ENCODE results near the gene NAALADL2. TPM values are rescaled to one million over a fixed set of nuclear protein-coding genes. Genes with fewer than 3 reads are reported as not detected.

NAALADL2 gene
- total and polyA plus RNA-seq, 2 of the 4 experiments (the other 2 are of a cell fraction), result 3.8 to 19.2 TPM

DNA sequence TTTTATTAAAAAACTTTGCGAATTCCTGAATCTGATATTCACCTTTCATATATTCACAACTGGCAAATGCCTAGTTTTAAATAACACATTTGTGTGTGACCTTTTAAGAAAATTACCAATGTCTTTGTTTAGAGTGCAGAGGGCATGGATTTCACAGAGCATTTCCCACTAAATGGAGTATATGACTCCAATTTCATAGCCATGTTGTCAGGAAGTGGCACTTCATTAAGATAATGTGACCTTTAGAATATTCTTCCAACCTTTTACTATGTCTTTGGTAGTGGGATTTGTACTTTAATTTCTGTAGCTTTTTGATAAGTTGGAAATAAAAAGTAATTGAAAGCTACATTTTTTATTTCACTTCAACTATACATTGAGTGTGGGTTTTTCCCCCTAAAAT is 188.7 kb downstream of the NAALADL2 start:
- BruUV-seq (replicated peaks), result no TSS peak
- no peak overlapping the region for H4K91ac ChIP-seq (ENCODE audit: insufficient read depth, low read depth, low read length)

More for the DNA sequence above, 188.7 kb downstream of the NAALADL2 start:
- Histone ChIP-seq H2BK120ac (ENCODE audit: low read depth, low read length) (no peak overlapping the region), H3K27ac (ENCODE audit: insufficient read depth, low read length) (no peak overlapping the region), H3K4me2 (ENCODE audit: low read depth, low read length) (no peak overlapping the region), H3K9me3 (ENCODE audit: control insufficient read depth, insufficient read depth, low read length) (peaks cover 6% of the 10 kb centered on the region; the same call in 1 of the 2 replicates), H3K79me1 (ENCODE audit: low read depth in 1 of 2, low read length in 2 of 2) (no peaks in the 10 kb centered on the region), H4K20me1 (ENCODE audit: insufficient read depth, low read length) (no peaks in the 10 kb centered on the region), H3K56ac (ENCODE audit: extremely low read depth, insufficient read depth, low read length) (no peak overlapping the region), H3K14ac (replicated peaks; ENCODE audit: low read depth, low read length) (no peak overlapping the region), H3K23ac (ENCODE audit: low read depth, low read length) (no peak overlapping the region), H3K9ac (ENCODE audit: low read depth, low read length) (no peak overlapping the region), H2AK5ac (ENCODE audit: low read depth, low read length) (no peak overlapping the region), H3K36me3 (ENCODE audit: control insufficient read depth, insufficient read depth, low read length) (no peaks in the 10 kb centered on the region), H2BK15ac (ENCODE audit: low read depth, low read length) (no peak overlapping the region; the same call in 2 of the 3 replicates), H3K4me3 (ENCODE audit: insufficient read depth, low read depth, low read length) (no peak overlapping the region), H2AFZ (replicated peaks; ENCODE audit: low read length, poor library complexity) (no peak overlapping the region), H3K4ac (ENCODE audit: low read depth, low read length) (no peak overlapping the region), H3K9me1 (ENCODE audit: insufficient read depth, low read length) (no peaks in the 10 kb centered on the region), H2AK9ac (replicated peaks; ENCODE audit: low read depth, low read length, poor library complexity) (no peak overlapping the region), H2BK20ac (ENCODE audit: low read depth, low read length) (no peak overlapping the region), H4K8ac (ENCODE audit: low read depth in 2 of 2, low read length in 2 of 2) (no peak overlapping the region), H3K27me3 (ENCODE audit: control insufficient read depth, insufficient read depth, low read length) (no peaks in the 10 kb centered on the region), H2BK5ac (ENCODE audit: low read depth, low read length, poor library complexity, severe bottlenecking) (no peak overlapping the region), H4K5ac (ENCODE audit: low read depth, low read length) (0 out of 2 replicates have a peak overlapping the region, but pooled peaks have one; percentile 9), H3K4me1 (ENCODE audit: control insufficient read depth, insufficient read depth, low read length) (peaks cover 5% of the 10 kb centered on the region), H3K18ac (ENCODE audit: low read depth, low read length) (no peak overlapping the region)
- CTCF ChIA-PET, result no interaction called here
- ATAC-seq (ENCODE audit: low read depth) (no peak), DNase-seq (no peak)
- TF ChIP-seq MXI1 (IDR thresholded peaks at IDR 0.05; ENCODE audit: borderline replicate concordance, low read depth, low read length) (no peak), FOS (IDR thresholded peaks at IDR 0.05; ENCODE audit: low read depth, low read length) (no peak), MAZ (IDR thresholded peaks at IDR 0.05; ENCODE audit: borderline replicate concordance, low read depth, low read length) (no peak), BHLHE40 (IDR thresholded peaks at IDR 0.05; ENCODE audit: low read depth, low read length) (no peak), RFX5 (IDR thresholded peaks at IDR 0.05; ENCODE audit: low read depth, low read length) (no peak), CEBPB (IDR thresholded peaks at IDR 0.05; ENCODE audit: low read depth, low read length) (no peak), RAD21 (IDR thresholded peaks at IDR 0.05; ENCODE audit: low read length) (no peak), MAFK (IDR thresholded peaks at IDR 0.05; ENCODE audit: low read depth, low read length) (no peak), POLR2A (IDR thresholded peaks at IDR 0.05; ENCODE audit: low read depth, low read length) (no peak), RCOR1 (IDR thresholded peaks at IDR 0.05; ENCODE audit: insufficient replicate concordance, low read length) (no peak), SMC3 (IDR thresholded peaks at IDR 0.05; ENCODE audit: low read depth, low read length) (no peak), NFE2L2 (IDR thresholded peaks at IDR 0.05; ENCODE audit: low read depth, low read length) (no peak), CHD1 (IDR thresholded peaks at IDR 0.05; ENCODE audit: low read depth, low read length) (no peak)
- TF ChIP-seq, protein P1, sequence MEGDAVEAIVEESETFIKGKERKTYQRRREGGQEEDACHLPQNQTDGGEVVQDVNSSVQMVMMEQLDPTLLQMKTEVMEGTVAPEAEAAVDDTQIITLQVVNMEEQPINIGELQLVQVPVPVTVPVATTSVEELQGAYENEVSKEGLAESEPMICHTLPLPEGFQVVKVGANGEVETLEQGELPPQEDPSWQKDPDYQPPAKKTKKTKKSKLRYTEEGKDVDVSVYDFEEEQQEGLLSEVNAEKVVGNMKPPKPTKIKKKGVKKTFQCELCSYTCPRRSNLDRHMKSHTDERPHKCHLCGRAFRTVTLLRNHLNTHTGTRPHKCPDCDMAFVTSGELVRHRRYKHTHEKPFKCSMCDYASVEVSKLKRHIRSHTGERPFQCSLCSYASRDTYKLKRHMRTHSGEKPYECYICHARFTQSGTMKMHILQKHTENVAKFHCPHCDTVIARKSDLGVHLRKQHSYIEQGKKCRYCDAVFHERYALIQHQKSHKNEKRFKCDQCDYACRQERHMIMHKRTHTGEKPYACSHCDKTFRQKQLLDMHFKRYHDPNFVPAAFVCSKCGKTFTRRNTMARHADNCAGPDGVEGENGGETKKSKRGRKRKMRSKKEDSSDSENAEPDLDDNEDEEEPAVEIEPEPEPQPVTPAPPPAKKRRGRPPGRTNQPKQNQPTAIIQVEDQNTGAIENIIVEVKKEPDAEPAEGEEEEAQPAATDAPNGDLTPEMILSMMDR (conservative IDR thresholded peaks at IDR 0.05; ENCODE audit: low read depth, low read length), result no peak
- TF ChIP-seq, protein P2, sequence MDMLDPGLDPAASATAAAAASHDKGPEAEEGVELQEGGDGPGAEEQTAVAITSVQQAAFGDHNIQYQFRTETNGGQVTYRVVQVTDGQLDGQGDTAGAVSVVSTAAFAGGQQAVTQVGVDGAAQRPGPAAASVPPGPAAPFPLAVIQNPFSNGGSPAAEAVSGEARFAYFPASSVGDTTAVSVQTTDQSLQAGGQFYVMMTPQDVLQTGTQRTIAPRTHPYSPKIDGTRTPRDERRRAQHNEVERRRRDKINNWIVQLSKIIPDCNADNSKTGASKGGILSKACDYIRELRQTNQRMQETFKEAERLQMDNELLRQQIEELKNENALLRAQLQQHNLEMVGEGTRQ (IDR thresholded peaks at IDR 0.05; ENCODE audit: low read depth, low read length), result no peak
- TF ChIP-seq, protein P3, sequence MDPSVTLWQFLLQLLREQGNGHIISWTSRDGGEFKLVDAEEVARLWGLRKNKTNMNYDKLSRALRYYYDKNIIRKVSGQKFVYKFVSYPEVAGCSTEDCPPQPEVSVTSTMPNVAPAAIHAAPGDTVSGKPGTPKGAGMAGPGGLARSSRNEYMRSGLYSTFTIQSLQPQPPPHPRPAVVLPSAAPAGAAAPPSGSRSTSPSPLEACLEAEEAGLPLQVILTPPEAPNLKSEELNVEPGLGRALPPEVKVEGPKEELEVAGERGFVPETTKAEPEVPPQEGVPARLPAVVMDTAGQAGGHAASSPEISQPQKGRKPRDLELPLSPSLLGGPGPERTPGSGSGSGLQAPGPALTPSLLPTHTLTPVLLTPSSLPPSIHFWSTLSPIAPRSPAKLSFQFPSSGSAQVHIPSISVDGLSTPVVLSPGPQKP (IDR thresholded peaks at IDR 0.05; ENCODE audit: borderline replicate concordance, low read depth, low read length), result no peak
- in situ Hi-C loops (cut with MboI; ENCODE audit: low sequenced_read_pairs) (no loop called here), intact Hi-C loops (cut with micrococcal nuclease) (no loop called here), dilution Hi-C loops (cut with HindIII; ENCODE audit: low sequenced_read_pairs, unreplicated experiment) (no loop called here)
- POLR2A ChIA-PET (ENCODE audit: unreplicated experiment), result no interaction called here
- no CpG with 5 or more reads among the region's 1 CpG for WGBS, 2 experiments (ENCODE audit: extremely low coverage in 2 of 2, insufficient read length in 1 of 2)

All from IMR-90 (cell line).